HG02763 (cell line): ENCODE results near the gene ALAD.

Source experiments
- ATAC-seq: cut with Tn5 transposase; IDR thresholded peaks from one replicate; pipeline ENCODE4 v1.9.1; 2021; ENCODE audit warnings: mild to moderate bottlenecking, moderate library complexity; ENCODE audit not compliant: unreplicated experiment

ALAD gene

DNA sequence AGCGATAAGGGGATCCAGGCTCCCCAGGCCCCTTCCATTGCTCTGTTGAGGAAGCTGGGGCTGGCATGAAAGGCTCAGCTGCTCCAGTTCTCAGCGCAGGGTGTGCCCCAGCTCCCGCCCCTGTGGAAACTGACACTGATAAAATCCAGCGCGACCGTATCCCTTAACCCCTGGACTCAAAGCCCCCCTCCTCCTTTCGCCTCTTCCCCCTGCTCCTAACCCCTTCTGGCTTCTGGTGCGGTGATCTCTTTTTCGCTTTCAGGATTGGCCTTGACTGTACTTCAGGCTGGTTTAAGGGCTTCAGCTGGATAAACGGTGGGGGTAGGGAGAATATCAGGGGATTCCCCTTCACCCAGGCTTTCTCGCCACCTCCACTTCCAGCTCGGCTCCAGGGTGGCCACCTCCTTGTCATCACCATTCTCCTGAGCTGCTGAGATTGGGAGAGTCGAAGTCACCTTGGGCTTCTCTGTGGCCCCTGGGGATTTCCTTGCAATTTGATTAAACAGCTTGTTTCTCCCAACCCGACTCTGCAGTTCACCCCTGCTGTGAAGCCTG is 50.9 kb downstream of the ALAD start:
- ATAC-seq, result no peak

DNA sequence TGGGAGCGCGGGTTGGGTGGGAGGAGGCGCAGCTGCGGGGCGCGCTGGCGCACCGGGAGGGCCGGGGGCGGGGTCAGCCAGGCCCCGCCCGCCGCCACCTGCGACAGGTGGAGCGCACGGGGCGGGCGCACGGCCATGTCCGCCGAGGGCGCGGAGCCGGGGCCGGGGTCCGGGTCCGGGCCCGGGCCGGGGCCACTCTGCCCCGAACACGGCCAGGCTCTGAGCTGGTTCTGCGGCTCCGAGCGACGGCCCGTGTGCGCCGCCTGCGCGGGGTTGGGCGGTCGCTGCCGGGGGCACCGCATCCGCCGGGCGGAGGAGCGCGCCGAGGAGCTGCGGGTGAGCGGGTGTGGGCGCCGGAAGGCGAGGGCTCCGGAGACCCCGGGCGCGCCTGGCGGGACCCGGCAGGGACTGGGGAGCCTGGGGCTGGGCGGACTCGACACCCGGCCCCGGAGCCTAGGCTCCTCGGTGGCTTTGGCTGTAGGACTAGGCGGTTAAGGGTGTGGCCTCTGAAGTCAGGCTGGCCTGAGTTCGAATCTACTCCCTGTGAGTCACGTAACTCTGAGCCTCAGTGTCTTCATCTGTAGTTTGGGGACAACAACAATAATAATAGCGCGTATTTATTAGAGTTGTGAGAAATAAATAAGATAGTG is 51.5 kb downstream of the ALAD start, which contains the start of gene BSPRY:
Gene BSPRY (plus strand): TSS at position 97 of the 650 bp plus-strand sequence. CDS start 39 bp downstream, at position 136.
- ATAC-seq, result peak; percentile 37

DNA sequence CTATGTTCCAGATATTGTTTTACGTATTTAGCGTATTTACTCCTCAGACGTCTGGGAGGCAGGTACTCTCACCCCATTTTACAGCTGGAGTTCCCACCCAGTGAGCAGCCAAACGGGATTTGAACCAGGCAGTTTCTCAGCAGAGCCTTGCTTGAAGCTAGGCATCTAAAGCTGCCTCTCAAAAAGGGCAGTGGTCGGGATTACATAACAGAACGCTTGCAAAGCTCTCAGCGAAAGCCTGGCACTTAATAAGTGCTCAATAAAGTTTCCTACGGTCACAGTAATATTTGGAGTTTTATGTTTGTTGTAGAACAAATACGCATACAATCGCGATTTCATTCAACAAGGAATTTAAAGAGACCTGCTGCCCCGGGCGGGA is 52.0 kb downstream of the ALAD start:
- ATAC-seq, result no peak

DNA sequence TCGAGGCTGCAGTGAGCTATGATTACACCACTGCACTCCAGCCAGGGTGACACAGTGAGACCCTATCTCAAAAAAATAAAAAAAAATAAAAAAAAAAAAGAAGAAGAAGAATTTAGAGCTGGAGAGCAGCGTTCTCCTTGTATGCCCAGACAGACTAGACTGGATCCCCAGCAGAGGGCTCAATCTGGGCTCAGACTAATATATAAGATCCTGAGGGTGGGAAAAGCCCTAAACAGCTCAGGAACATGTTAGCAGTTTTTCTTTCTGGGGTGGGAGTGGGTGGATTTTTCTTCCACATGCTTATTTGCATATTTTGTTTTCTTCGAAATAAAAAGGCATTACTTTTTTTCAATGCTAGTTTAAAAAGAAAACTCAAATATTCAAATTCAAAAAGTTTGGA is 52.6 kb downstream of the ALAD start:
- no peak for ATAC-seq

DNA sequence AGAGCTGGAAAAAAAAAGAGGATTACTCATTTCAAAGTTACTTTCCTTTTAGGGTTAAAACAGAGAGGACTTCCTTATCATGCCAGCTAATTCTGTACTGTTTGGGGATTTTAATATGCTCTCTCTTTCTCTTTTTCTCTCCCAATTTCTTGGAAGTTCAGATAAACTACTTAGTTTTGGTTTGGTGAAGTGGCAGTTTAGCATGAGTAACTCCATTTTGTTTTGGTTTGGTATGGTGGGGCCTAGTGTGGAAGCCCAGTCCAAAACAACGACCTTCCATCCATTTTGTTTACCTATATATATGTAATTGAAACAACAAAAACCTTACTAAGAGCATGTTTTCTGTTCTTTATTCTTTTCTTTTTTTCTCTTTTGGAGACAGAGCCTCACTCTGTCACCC is 55.4 kb downstream of the ALAD start:
- no peak for ATAC-seq

DNA sequence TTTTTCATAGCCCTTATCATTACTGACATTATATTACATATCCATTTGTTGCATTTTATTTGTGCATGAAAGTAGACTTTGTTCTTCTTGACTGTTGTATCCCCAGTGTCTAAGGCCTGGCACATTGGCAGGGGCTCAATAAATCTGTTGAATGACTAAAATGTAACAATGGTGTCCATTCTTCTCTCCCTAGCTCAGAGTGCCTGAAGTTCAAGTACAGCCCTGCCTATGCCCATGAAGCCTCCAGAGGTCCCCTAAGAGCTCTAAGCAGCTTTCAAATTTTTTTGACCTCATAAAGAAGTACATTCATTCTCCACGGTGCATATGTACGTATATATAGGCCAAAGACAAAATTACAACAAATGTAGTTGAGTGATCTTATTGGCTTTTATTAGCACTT is 55.9 kb downstream of the ALAD start:
- no peak for ATAC-seq

DNA sequence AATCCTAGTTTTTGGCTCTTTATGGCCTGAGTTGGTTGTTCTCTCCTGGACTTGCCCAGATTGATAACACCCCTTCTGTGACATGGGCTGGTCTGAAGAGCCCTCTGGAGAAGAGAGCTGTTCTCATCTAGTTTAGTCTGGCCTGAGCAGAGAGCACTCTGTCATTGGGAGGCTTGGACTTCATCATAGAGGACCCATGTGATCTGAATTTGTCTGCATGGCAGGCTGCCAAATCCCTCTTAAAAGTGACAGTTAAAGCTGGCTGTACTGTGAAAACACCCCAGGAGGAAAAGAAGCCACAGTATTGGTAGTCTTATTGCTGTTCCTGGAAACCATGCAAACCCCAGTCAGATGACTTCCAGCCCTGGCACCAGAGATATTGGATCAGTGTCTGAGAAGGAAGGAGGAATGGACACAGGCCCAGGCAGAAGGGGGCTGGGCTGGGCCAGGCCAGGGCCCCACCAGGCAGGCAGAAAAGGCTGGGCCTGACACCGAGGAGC is 57.3 kb downstream of the ALAD start:
- ATAC-seq, result no peak

DNA sequence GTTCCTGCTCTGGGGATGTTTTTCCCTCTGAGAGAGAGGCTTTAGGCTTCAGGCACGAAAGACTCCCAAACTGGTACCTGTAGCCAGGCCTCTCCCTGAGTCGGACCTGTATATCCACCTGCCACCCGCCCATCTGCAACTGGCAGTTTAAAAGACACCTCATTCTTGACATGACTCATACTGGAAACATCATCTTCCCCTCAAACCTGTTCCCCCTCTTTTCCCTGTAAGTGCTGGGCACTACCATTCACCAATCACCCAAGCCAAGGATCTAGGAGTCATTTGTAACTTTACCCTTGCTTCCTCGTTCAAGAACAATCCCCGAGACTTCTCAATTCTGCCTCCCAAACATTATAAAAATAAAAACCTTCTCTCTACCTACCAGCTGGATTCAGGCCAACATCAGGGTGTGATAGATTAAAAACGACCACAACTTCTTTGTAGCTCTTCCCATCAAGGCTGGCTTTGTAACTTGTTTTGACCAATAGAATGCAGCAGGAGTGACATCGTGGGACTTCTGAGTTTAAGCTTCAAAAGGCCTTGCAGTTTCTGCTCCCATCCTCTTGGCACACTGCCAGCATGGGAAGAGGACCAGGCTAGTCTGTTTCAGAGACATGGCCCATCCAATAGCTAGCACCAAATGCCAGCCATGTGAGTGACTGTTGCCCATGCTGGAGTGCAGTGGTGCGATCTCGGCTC is 59.2 kb downstream of the ALAD start:
- ATAC-seq, result no peak

DNA sequence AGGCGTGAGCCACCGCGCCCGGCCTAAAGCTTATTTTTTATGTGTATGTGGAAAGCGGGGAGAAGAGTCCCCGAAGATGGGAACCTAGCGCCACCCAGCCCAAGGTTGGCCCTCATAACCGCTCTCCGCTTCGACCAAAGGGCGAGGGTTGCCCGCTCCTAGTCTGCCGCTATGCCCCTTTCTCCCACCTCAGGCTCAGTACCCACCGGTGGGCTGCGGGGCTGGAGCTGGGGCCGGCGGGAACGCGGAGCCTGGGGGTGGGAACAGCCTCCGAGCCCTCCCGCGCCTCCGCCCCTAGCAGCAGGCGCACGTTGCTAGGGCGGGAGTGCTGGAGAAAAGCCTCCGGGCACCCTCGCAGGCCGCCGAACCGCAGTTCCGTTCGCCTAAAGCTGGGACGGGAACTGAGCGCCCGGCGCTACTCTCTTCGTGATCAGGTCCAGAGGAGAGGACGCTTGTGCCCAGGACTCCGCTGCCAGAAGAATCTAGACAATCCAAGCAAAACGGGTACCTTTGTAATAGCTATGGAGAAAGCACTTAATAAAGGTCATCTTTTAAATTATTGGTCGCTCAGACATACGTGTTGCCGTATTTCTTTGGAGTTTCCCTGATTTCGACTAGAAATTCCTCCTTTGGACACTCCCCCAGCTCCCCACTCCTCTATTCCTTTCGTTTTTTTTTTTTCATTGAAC is 60.9 kb downstream of the ALAD start, which contains the start of gene WDR31:
Gene WDR31 (minus strand): TSS at position 265 of the 689 bp plus-strand sequence. CDS start 8,253 bp downstream, outside the sequence.
- peak; percentile 96 for ATAC-seq

DNA sequence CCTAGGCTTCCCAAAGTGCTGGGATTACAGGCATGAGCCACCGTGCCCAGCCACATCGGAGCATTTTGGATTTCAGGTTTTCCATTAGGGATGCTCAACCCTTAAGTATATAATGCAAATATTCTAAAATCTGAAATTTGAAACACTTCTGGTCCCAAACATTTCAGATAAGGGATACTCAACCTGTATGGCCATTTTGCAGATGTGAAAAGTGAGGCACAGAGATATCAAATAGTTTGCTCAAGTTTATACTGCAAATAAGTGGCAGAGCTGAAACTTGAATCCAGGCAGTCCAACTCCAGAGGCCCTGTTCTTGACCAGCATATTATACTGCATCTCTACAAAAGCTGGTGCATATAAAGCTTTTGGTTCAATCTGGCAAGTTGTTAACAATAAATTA is 63.4 kb downstream of the ALAD start:
- no peak for ATAC-seq
